Measurements from ENCODE around the gene MARCHF5.
"Not testable (repeated sequence)": the region's sequence is repeated elsewhere in the genome, so short reads cannot be mapped to it uniquely, and the experiment has no call there.

MARCHF5 gene

DNA sequence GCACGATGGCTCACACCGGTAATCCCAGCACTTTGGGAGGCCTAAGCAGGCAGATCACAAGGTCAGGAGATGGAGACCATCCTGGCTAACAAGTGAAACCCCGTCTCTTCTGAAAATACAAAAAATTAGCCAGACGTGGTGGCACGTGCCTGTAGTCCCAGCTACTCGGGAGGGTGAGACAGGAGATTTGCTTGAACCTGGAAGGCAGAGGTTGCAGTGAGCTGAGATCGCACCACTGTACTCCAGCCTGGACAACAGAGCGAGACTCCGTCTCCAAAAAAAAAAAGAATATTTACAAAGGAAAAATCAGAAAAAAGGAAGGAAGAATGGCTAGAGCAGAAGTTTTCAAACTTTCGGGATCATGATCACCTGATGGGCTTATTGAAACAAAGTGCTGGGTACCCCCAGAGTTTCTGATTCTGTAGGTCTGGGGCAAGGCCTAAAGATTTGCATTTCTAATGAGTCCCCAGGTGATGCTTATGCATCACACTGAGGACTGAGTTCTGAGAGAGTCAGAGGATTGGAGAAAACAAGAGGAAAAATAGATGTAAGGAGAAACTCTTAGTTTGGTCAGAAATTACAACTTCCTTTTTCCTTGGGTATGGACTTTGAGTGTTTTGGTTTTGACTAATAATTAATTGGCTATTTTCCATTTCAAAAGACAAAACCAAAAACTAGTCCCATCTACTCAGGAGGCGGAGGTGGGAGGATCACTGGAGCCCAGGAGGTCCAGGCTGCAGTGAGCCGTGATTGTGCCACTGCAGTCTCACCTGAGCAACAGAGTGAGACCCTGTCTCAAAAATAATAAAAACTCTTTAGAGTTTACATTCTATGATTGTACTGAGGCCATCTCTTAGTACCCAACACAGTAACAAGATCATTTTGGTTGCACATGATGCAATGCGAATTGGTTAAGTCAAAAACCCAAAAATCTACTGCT lies 14.4 kb downstream of the MARCHF5 start:
- no peak for DNase-seq

DNA sequence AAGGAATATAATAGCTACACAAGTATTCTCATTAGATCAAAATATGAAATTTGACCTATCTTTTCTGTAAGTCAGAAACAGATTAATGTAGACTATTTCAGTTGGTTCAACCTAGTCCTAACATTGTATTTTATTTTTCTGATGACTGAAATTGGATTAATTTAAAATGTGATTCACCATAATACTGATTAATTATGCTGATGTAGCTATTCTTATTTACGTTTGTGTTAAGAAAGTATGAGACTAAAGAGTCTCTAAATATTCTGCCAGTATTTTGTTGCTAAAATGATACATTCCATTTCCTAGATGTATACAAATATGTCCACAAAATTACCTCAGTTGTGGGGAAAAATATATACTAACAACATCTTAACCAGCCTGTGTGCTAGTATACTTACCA lies 18.3 kb downstream of the MARCHF5 start:
- no peak for DNase-seq

DNA sequence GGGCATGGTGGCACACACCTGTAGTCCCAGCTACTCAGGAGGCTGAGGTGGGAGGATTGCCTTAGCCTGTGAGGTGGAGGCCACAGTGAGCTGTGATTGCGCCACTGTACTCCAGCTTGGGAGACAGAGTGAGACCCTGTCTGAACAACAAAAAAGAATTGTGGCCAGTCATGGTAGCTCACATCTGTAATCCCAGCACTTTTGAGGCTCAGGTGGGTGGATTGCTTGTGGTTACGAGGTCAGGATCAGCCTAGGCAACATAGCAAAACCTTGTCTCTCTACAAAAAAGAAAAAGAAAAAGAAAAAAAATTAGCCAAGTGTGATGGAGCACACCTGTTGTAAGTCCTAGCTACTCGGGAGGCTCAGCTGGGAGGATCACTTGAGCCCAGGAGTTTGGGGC lies 22.8 kb downstream of the MARCHF5 start:
- DNase-seq, result no peak

DNA sequence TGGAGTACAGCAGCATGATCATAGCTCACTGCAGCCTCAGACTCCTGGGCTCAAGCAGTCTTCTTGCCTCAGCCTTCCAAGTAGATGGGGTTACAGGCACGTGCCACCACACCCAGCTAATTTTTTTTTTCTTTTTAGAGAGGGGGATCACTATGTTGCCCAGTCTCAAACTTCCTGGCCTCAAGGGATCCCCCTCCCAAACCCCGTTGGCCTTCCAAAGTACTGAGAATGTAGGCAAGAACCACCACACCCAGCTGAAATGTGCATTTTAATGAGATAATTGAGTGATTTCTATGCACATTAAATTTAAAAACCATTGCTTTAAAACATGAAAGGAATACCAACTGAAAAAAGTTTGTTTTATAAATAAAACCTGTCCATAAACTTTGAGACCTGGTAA lies 25.6 kb downstream of the MARCHF5 start:
- no peak for DNase-seq

DNA sequence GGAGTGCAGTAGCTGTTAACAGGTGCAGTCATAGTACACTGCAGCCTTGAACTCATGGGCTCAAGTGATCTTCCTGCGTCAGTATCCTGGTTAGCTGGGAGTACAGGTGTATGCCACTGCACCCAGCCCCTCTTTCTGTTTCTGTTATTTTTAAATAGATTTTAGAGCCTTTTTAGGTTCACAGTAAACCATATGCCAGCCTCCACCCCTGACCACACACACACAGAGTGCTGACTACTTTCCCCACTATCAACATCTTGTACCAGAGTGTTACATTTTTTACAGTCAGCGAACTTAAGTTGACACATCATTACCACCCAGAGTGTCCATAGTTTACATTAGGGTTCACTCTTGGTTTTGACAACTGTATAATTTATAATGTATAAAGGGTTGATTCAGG lies 32.1 kb downstream of the MARCHF5 start:
- DNase-seq, result no peak

DNA sequence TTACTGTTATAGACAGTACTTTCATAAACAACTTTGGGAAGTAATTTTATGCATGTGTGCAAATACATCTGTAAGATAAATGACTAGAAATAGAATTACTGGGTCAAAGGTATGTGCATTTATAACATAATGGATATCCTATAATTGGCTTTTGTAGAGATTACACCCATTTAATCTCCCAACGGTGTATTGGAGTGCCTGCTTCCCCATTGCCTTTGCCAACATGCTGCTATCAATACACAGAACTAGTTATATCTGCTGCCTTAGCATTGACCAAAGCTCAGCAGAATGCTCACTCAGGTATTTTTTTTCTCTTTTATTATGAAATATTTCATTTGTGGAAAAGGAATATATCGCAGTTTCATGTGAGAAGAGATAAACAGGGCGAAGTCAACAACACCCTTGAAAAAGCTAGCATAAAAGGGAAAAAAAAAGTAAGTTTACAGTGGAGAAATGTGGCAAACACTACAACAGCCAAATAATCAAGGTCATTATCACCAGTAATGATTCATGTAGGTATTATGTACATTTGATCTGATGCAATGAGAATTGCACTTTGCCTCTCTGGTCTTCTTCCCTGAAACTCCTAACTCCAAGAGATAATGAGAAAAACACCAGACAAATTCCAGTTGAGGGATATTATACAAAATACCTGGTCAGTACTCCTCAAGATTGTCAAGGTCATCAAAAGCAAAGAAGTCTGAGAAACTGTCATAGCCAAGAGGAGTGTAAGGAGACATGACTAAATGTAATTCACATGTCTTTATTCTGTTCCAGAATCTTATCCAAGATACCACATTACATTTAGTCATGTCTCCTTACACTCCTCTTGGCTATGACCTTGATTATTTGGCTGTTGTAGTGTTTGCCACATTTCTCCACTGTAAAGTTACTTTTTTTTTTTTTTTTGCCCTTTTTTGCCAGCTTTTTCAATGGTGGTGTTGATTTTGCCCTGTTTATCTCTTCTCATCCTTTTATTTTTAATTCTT lies 36.8 kb downstream of the MARCHF5 start:
- DNase-seq, result no peak

DNA sequence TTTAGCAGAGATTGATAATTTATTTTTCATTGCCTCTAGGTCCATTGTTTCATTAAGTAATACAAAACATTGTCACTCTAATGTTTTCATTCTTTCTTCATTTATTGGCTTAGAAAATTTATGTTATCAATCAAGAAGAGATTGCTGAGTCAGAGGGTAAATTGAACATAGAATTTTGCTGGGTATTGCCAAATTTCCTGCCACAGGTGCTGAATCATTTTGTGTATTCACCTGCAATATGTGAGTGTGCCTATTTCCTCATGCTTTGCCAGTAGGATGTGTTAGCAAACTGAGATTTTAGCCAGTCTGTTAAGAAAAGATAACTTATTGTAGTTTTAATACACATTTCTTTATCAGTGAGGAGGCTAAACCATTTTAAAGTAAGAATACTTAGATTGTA lies 38.0 kb downstream of the MARCHF5 start:
- DNase-seq, result no peak

DNA sequence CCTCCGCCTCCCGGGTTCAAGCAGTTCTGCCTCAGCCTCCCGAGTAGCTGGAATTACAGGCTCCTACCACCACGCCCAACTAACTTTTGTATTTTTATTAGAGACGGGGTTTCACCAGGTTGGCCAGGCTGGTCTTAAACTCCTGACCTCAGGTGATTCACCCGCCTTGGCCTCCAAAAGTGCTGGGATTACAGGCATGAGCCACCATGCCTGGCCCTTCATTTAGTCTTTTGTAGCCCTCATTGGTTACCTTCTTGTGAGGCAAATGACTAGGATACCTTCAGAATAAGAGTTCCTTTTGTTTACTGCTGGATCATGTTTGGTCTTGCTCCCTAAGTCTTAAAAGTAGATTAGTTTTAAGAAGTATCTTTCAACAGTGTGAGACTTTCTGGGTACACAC lies 39.0 kb downstream of the MARCHF5 start:
- DNase-seq, result not testable (repeated sequence)

DNA sequence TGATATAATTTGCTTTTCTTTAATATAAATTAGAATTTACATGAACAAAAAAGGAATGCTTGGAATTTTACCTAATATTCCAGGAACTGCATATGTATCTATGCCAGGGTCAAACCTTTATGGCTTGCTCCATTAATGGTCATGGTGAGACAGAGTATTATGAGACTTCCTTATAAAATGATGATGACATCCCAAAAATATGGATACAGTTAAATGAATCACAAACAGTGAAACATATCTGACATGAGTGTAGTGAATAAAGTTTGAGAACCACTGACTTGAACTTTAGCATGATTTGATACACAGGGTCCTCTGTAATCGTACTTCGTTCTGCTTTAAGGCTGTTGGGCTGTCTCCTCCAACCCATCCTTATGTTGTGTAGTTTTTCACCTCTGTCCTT lies 51.8 kb downstream of the MARCHF5 start:
- DNase-seq, result no peak

DNA sequence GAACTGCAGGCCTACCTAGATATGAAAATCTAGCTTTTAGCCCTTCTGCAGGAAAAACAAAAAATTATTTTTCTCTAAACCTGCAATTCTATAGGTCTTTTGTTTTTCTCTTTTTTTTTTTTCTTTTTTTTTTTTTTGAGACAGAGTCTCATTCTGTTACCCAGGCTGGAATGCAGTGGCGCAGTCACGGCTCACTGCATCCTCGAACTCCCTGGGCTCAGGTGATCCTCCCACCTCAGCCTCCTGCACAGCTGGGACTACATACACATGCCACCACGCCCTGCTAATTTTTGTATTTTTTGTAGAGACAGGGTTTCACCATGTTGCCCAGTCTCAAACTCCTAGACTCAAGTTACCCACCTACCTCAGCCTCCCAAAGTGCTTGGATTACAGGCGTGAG lies 54.6 kb downstream of the MARCHF5 start:
- DNase-seq, result not testable (repeated sequence)

DNA sequence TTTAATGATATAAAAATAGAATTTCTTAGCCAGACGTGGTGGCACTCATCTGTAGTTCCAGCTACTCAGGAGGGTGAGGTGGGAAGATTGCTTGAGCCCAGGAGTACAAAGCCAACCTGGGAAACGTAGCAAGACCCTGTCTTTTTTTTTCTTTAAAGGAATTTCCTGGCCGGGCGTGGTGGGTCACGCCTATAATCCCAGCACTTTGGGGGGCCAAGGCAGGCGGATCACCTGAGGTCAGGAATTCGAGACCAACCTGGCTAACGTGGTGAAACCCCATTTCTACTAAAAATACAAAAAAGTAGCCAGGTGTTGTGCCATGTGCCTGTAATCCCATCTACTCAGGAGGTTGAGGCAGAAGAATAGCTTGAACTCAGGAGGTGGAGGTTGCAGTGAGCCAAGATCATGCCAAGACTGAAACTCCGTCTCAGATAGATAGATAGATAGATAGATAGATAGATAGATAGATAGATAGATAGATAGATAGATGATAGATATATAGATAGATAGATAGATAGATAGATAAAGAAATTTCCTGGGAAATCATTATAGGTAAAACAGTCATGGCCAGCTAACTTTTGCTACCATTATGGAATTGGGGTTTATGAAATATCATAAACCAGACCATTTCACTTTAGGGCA lies 56.2 kb downstream of the MARCHF5 start:
- not testable (repeated sequence) for DNase-seq

DNA sequence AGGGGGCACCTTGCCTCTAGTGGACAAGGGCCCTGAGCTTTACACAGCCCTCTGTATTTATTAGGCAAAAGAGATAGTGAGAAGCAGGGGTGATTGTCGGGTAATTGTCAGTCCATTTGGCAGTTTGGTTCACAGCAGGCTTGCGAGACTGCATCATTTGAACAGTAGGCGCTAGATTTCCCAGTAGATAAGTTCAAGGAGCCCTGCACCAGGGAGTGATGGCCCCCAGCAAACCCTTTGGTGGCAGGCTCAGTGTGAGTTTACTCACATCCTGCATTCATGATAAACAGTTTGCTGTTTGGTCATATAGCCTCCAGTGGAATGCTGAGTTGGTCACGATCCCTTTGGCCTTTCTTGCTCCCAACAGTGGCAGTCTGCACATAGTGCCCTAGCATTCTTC lies 59.4 kb downstream of the MARCHF5 start:
- DNase-seq, result no peak

DNA sequence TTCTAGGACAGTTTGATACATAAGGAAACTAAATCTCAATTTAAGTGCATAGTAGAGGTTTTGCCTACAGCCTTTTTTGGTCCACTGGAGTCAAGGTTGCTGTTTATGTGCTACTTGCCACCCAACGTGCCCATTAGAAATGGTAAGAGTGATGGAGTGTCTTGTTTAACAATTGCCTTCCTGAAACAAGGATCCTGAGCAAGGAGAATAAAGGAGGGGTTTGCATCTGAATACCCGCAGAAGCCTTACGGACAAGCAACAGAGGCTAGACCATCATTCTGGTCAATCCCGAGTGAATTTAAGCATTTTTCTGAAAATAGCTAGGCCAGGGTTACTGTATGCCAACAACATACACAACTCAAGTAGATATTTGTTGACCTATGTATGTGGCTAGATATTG lies 63.6 kb downstream of the MARCHF5 start:
- no peak for DNase-seq

DNA sequence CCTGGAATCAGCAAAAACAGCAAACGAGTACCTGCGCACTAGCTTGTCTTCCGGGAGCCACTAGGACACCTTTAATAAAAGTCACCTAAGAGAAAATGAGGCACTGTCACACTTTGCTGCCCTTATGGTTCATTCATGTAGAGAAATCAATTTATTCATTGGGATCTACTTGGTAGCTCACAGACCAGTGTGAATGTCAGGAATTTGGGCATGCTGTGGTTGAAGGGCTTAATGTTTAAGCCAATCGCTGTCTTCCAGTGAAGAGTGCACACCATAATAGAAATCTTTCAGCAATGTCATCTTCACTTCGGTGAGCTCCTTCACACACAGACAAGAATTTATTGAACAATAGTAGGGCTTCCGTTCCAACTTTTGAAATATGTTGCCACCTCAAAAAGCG lies 65.1 kb downstream of the MARCHF5 start:
- DNase-seq, result no peak

DNA sequence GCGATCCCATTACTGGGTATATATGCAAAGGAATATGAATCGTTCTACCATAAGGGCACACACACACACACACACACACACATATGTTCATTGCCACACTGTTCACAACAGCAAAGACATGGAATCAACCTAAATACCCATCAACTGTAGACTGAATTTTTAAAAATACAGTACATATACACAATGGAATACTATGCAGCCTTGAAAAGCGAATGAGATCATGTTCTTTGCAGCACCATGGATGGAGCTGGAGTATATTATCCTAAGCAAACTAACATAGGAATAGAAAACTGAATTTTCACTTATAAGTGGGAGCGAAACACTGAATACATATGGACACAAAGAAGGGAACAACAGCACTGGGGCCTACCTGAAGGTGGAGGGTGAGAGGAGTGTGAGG lies 72.5 kb downstream of the MARCHF5 start:
- no peak for DNase-seq

DNA sequence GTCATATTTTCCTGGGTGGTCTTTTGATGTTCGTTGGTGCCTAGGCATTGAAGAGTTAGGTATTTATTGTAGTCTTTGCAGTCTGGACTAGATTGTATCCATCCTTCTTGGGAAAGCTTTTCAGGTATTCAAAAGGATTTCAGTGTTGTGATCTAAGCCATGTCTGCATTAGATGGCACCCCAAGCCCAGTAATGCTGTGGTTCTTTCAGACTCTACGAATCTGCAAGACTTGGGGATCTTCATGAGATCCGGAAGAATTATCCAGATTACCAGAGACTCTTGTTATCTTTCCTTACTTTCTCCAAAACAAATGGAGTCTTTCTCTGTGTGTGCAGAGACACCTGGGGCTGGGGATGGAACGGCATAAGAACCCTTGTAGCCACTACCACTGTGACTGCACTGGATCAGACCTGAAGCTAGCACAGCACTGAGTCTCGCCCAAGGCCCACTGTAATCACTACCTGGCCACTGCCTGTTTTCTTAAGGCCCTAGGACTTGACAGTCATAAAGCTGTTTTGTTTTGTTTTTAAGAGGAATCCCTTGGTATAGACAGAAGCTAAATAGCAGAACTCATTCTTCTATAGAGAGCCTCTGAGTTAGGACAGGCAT lies 75.5 kb downstream of the MARCHF5 start:
- no peak for DNase-seq

DNA sequence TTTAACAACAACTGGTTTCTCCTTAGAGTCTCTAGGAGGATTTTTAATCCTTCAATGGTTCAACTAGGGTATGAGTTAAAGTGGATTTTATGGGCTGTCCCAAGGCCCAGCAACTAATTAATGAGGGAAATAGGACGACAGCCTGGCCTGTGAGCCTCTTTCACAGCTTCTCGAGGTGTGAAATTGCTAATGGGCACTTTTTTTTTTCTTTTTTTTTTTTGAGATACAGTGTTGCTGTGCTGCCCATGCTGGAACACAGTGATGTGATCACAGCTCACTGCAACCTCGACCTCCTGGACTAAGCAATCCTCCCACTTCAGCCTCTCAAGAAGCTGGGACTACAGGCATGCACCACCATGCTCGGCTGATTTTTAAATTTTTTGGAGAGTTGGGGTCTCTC lies 87.0 kb downstream of the MARCHF5 start:
- no peak for DNase-seq

DNA sequence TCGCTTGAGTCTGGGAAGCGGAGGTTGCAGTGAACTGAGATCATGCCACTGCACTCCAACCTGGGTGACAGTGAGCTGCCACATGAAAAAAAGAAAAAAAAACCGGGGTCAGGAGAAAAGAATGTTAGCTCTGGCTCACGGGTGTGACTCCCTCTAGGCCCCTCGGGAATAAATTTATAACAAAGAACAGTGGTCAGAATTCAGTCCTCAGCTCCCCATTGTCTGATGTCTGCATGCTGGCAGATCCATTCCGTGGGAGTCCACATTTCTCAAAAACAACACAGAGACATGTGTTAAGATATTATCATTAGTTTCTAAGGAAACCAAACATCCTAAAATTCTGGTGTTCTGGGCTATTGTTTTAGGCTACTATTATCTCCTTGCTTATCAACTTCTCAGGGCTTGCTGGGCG lies 90.6 kb downstream of the MARCHF5 start:
- no peak for DNase-seq

DNA sequence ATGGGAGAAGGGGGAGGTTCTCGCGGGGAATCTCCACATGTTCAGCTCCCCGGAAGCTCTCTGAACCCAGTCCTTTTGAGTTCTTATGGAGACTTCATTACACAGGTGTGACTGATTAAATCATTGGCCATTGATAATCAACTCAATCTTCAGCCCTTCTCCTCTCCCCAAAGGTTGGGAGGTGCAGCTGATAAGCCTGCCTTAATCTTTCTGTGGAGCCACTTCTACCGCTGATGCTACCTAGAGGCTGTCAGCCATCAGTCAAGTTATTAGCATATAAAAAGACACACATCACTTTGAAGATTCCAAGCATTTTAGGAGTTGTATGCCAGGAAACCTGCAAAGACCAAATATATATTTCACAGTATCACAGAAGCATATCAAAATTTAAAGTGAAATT lies 91.7 kb downstream of the MARCHF5 start:
- no peak for DNase-seq

DNA sequence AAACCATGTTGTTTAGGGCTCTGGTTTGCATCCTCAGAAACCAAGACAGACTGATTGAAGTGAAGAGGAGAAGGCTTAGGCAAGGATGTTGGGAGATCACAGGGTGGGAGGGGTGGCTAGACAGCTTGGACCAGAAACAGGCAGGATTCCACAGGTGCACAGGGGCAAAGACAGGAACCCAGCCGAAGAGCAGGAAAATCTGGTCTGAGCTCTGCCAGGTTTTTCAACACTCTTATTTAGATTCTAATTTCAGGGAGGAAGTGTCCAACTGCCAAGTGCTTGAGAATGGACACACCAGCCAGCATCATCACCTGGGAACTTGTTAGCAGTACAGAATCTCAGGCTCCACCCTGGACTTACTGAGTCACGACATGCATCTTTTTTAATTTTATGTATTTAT lies 93.8 kb downstream of the MARCHF5 start:
- no peak for DNase-seq

DNA sequence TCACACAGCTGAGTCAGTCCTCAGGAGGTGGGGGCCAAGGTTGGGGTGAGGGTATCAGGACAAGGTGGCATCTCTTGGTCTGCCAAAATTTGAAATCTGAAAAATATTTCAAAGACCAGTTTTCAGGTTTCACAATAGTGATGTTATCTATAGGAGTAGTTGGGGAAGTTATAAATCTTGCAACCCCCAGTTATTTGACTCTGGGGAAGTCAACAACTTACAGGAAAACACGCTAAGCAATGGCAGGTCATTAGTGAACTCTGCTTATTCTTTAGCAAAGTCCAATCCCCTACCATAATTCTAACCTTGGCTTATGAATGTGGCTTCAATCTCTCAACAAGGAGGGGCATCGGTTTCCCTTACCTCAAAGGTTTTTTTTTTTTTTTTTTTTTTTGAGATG lies 94.9 kb downstream of the MARCHF5 start:
- no peak for DNase-seq

DNA sequence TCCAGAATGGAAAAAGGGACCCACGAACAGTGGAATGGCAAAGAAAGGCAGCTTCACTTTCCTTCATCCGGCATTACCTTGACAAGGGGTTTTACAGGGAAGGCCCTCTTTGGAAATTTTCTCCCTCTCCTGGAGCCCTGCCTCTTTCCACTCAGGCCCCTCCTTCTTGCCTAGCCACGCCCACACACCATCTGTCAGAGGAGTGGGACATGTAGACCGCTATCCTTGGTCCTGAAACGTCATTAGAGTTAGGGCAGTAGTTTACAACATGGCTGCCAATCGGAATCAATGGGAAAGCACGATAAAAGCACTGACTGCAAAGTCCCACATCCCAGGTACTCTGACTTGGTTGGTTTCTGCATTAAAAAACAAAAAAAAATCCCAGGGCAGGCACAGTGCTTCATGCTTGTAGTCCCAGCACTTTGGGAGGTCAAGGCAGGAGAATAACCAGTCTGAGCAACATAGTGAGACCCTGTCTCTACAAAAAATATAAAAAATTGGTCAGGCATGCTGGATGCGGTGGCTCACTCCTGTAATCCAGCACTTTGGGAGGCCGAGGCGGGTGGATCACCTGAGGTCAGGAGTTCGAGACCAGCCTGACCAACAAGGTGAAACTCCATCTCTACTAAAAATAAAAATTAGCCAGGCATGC lies 96.4 kb downstream of the MARCHF5 start:
- DNase-seq, result no peak

Data from activated T-cell treated with anti-CD3 and anti-CD28 coated beads, Interleukin-2, amount 50 U/mL, for 1 hour (primary cell).